Stimulated activated CD4-positive, alpha-beta T cell treated with anti-CD3 and anti-CD28 coated beads, Interleukin-12 subunit alpha, Interleukin-12 subunit beta, amount 100 ng/mL, for 24 hours (primary cell): ENCODE data around the gene TMEM59.
"Not testable (repeated sequence)": the region's sequence is repeated elsewhere in the genome, so short reads cannot be mapped to it uniquely, and the experiment has no call there.

Experiments
- DNase-seq, 2 experiments: peaks; one replicate each; pipeline ENCODE4 v3.0.0-alpha.2; 2020; ENCODE audit warnings: low read depth in 2 of 2

TMEM59 gene

GRCh38 chr1:54013393-54014008 is 39.5 kb downstream of the TMEM59 start:
- no peak for DNase-seq

DNA sequence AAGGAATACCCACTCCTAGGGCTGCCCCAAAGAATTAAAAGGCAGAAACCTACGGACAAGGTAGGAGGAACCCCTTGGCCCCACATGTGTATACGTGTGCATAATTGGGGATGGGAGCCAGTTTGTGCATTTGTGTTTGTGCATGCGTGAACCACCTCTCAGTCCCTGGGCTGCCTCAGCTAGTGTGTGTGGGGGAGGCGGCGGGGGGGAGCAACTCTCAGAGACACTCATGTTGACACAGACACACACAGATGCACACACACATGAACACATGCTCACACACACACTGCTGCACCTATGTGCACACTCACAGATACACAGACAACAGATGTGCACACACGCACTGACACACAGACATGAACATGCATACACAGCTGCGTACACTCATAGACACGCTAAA is 40.1 kb downstream of the TMEM59 start:
- DNase-seq: no peak

DNA sequence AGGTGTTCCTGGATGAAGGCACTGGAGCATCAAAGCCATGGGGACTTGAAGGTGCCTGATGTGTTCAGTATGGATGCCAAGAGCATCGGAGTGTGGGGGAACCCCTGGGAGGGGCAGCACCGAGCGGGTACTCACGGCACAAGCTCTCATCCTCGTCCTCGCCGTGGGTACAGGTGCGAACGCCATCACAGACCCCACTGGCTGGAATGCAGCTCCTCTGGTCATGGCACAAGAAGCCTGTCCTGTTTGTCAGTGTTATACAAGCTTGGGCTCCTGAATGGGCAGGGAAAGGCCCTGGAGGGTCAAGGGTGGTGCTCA is 41.0 kb downstream of the TMEM59 start:
- DNase-seq: no peak

DNA sequence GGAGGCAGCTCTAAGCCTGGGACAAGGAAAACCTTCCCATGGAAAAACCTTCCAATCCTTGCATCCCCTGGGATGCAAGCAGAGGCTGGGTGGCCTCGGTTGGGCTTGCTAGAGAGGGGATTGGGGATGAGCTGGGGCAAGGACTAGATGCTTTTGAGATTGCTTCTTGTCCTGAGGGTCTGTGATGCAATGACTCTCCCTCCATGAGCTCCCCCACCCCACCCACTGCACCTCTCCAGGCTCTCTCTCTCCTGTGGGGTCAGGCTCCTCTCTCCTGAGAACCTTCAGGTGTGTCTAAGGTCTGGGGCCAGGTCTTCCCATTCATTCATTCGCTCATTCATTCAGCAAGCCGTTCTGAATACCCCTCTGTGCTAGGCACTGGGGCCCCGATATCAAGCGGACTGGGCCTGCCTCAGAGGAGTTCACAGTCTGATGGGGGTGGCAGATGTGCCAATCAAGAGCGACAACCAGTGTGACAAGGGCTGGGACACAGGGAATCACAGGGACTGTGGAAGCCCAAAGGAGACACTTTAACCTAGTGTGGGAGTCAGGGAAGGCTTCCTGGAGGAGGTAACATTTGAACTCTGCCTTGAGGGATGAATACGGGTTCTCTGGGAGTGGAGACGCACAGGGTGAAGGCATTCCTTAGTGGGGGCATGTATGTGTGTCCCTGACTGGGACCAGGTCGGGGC is 41.5 kb downstream of the TMEM59 start:
- DNase-seq: no peak

- DNase-seq: no peak
Measured at GRCh38 chr1:54010415-54011117, 42.4 kb downstream of the TMEM59 start.

- no peak for DNase-seq
Measured at GRCh38 chr1:54009406-54009805, 43.6 kb downstream of the TMEM59 start.

DNA sequence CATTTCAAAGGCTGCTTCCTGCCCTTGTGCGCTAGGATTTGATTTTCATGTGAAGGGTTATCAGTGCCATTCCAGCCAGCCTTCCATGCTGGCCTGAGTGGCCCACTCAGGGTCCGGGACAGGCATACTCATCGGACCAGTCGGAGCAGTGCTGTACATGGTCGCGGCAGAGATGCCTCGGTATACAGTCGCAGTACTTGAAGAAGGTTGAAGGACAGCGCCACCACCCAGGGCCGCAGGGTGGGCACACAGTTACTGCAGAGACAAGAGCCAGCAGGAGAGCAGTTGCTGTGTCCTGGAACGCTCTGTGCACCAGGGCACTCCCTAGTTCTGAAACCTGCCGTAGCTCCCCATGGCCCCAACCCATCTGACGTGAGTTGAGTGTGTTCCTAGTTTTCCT is 44.1 kb downstream of the TMEM59 start:
- DNase-seq: no peak

- DNase-seq: no peak
Measured at GRCh38 chr1:54007613-54008012, 45.4 kb downstream of the TMEM59 start.

DNA sequence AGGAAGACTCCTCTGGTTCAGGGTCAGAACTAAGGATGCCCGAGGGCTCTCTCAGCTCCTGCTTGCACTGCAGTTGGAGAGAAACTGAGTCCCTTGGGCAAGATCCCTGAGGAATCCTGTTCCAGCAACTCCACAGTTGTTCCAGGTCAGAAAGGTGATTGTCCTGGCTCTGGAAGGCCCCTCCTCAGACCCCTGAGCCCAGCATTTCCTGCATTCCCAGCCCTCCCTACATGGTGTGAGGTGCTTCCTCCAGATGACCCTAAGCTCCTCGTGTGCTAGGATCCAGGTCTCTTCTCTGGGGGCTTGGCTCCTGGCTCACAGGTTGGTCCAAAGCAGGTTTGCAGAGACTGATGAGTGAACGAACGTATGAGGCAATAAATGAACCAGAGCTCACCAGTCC is 46.5 kb downstream of the TMEM59 start:
- DNase-seq: no peak

DNA sequence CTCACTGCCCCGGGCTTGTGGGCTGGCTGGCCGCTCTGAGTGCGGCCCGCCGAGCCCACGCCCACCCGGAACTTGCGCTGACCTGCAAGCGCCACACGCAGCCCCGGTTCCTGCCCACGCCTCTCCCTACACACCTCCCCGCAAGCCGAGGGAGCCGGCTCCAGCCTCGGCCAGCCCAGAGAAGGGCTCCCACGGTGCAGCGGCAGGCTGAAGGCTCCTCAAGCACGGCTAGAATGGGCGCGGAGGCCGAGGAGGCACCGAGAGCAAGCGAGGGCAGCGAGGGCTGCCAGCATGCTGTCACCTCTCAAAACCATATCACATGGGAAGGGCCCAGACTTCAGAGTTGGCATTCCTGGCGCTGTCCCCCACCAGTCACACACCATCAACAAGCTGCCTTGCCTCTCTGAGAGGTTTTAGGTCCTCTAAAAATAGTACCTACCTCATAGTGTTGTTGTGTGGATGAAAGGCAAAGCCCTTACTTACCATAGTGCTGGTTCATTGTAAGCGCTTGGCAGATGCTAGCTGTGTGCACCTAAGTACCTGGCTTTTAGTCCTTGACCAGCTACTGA is 48.4 kb downstream of the TMEM59 start:
- no peak for DNase-seq

GRCh38 chr1:54003750-54004480 is 49.1 kb downstream of the TMEM59 start:
- DNase-seq: not testable (repeated sequence)

GRCh38 chr1:54003249-54003646 is 49.8 kb downstream of the TMEM59 start:
- no peak for DNase-seq

- DNase-seq: no peak
Measured at GRCh38 chr1:54002544-54003248, 50.3 kb downstream of the TMEM59 start.

GRCh38 chr1:54001591-54001990 is 51.4 kb downstream of the TMEM59 start:
- no peak for DNase-seq

DNA sequence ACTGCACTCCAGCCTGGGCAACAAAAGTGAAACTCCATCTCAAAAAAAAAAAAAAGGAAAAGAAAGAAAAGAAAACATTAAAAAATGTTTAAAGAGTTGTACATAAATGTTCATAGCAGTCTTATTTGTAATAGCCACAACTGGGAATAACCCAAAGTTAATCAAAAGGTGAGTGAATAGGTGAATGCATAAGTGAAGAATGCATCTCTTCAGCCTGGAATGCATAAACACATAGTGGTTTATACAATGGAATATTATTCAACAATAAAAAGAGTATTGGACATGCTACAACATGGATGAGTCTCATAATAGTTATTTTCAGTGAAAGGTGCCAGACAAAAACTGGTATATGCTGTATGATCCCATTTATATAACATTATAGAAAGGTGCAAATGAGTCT is 53.1 kb downstream of the TMEM59 start:
- DNase-seq: no peak

DNA sequence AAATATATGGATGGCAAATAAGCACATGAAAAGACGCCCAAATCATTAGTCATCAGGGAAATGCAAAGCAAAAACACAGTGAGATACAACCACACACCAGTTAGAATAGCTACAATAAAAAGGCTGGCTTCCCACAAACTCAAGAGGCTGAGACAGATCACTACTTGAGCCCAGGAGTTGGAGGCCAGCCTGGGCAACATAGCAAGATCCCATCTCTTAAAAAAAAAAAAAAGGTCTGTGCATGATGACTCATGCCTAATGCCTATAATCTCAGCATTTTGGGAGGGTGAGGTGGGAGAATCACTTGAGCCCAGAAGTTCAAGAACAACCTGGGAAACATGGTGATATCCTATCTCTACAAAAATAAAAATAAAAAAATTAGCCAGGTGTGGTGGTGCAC is 54.8 kb downstream of the TMEM59 start:
- DNase-seq: no peak

- no peak for DNase-seq
Measured at GRCh38 chr1:53995683-53996082, 57.3 kb downstream of the TMEM59 start.

GRCh38 chr1:53994516-53994915 is 58.5 kb downstream of the TMEM59 start:
- DNase-seq: not testable (repeated sequence)

DNA sequence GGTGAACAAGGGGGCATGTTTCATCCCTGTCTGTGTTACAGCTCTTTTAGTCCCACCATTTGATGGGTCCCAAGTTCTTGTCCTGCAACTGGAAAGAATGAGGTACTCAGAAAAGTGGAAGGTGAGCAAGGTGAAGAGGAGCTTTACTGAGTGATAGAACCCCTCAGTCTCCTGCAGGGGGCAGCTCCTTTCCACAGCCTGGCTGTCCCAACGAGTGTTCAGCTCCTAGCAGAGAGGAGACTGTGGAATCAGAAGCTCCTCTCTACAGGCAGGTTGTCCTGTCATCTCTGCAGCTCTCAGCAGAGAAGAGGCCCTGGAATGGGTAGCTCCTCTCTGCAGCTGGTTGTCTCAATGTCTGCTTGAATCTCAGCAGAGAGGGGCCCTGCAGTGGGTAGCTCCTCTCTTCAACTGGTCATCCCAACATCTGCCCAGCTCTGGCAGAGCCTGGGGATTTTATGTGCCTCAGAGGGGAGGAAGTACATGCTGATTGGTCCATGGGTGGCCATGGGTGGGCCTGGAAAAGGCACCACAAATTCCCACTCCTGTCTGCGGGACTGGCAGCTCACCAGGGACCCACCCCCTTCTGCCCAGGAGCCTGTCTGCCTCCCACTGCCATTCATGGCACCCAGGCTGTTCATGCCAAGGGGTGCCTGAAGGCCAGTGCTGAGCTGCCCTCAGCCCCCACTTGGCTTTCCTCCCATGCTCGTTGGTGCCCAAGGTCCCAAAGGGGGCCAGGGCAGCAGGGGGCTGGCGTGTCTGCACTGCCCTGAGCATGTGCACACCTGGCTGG is 60.7 kb downstream of the TMEM59 start:
- no peak for DNase-seq

GRCh38 chr1:53987880-53988279 is 65.1 kb downstream of the TMEM59 start:
- no peak for DNase-seq

GRCh38 chr1:53986458-53986857 is 66.5 kb downstream of the TMEM59 start:
- DNase-seq: no peak
